Measurements from ENCODE around the gene ZNF598. TPM values are rescaled to one million over a fixed set of nuclear protein-coding genes. Genes with fewer than 3 reads are reported as not detected.

The ZNF598 gene
- total RNA-seq: 26.7 and 36.5 TPM in 2 replicates

GRCh38 chr16:2009791-2010510 is at the start of gene ZNF598:
Gene ZNF598 (minus strand): TSS chr16:2009821.

GRCh38 chr16:2047330-2048115 is 37.9 kb upstream of the ZNF598 start, which contains the start of the genes NTHL1 and TSC2:
Gene NTHL1 (minus strand): TSS chr16:2047834. CDS start chr16:2047823, 11 bp downstream.
Gene TSC2 (plus strand): TSS chr16:2047985. CDS start chr16:2048616, 631 bp downstream.

GRCh38 chr16:2026461-2027023 is 16.9 kb upstream of the ZNF598 start, which contains the start of gene NHERF2:
Gene NHERF2 (plus strand): TSS chr16:2026902. CDS start chr16:2027006, 104 bp downstream.

GRCh38 chr16:2019518-2019920 is 9.9 kb upstream of the ZNF598 start, which contains the start of gene NPW:
Gene NPW (plus strand): TSS chr16:2019785.

GRCh38 chr16:1989209-1990100 is 20.2 kb downstream of the ZNF598 start, which contains the start of gene SYNGR3:
Gene SYNGR3 (plus strand): TSS chr16:1989970. CDS start chr16:1990103, 133 bp downstream.

GRCh38 chr16:1983544-1984346 is 25.9 kb downstream of the ZNF598 start, which contains the start of gene GFER:
Gene GFER (plus strand): TSS chr16:1984193. CDS start chr16:1984219, 26 bp downstream.

GRCh38 chr16:1981398-1981836 is 28.2 kb downstream of the ZNF598 start, which contains the start of gene NOXO1:
Gene NOXO1 (minus strand): TSS chr16:1981469. CDS start chr16:1981179, 290 bp downstream.

GRCh38 chr16:1971796-1972489 is 37.7 kb downstream of the ZNF598 start, which contains the start of gene TBL3:
Gene TBL3 (plus strand): TSS chr16:1972053. CDS start chr16:1972165, 112 bp downstream.

GRCh38 chr16:1966460-1966859 is 43.2 kb downstream of the ZNF598 start, which contains the start of gene RNF151:
Gene RNF151 (plus strand): TSS chr16:1966856. CDS start chr16:1966882, 26 bp downstream.

GRCh38 chr16:1964506-1965395 is 44.9 kb downstream of the ZNF598 start, which contains the start of gene RPS2:
Gene RPS2 (minus strand): TSS chr16:1964826. CDS start chr16:1964625, 201 bp downstream.

GRCh38 chr16:1959269-1960039 is 50.2 kb downstream of the ZNF598 start, which contains the start of gene NDUFB10:
Gene NDUFB10 (plus strand): TSS chr16:1959538. CDS start chr16:1959625, 87 bp downstream.

Small RNA genes lying within 50 kb of the gene (small RNA-seq; reads per million reads assigned to genes)
- gene AC005363.2 (not detected), gene RN7SL219P (not detected), gene SNORA10 (not detected), gene SNORA64 (not detected)

Other genes starting within 250 kb of the ZNF598 start
- gene NME3, start 238.3 kb downstream of the ZNF598 start, total RNA-seq: 26.1 and 27.0 TPM in 2 replicates
- gene EME2, start 237.0 kb downstream of the ZNF598 start, total RNA-seq: 11.6 and 13.5 TPM in 2 replicates
- 59.0 and 75.9 TPM in 2 replicates for gene MRPS34, start 236.7 kb downstream of the ZNF598 start, total RNA-seq
- gene SPSB3, start 227.2 kb downstream of the ZNF598 start, total RNA-seq: 21.0 and 25.3 TPM in 2 replicates
- 61.0 and 66.9 TPM in 2 replicates for gene NUBP2, start 226.9 kb downstream of the ZNF598 start, total RNA-seq
- gene IGFALS, start 216.1 kb downstream of the ZNF598 start, total RNA-seq: not detected in 2 replicates
- 43.0 and 46.1 TPM in 2 replicates for gene HAGH, start 183.0 kb downstream of the ZNF598 start, total RNA-seq
- 57.3 and 63.8 TPM in 2 replicates for gene FAHD1, start 182.6 kb downstream of the ZNF598 start, total RNA-seq
- 0.14 and 0.66 TPM in 2 replicates for gene MEIOB, start 137.7 kb downstream of the ZNF598 start, total RNA-seq
- not detected in 2 replicates for gene HS3ST6, start 91.4 kb downstream of the ZNF598 start, total RNA-seq
- gene MSRB1, start 66.6 kb downstream of the ZNF598 start, total RNA-seq: 14.6 and 16.4 TPM in 2 replicates
- not detected in 2 replicates for gene RPL3L, start 55.1 kb downstream of the ZNF598 start, total RNA-seq
- 97.1 and 113 TPM in 2 replicates for gene NDUFB10, start 50.3 kb downstream of the ZNF598 start, total RNA-seq
- gene RPS2, start 45.0 kb downstream of the ZNF598 start, total RNA-seq: 2,240 and 2,662 TPM in 2 replicates
- not detected in 2 replicates for gene RNF151, start 43.0 kb downstream of the ZNF598 start, total RNA-seq
- gene TBL3, start 37.8 kb downstream of the ZNF598 start, total RNA-seq: 48.4 and 49.1 TPM in 2 replicates
- 0.40 TPM in 1 of 2 replicates, not detected in the other for gene NOXO1, start 28.4 kb downstream of the ZNF598 start, total RNA-seq
- 8.6 and 13.6 TPM in 2 replicates for gene GFER, start 25.6 kb downstream of the ZNF598 start, total RNA-seq
- 1.3 and 1.6 TPM in 2 replicates for gene SYNGR3, start 19.9 kb downstream of the ZNF598 start, total RNA-seq
- gene NPW, start 10.0 kb upstream of the ZNF598 start, total RNA-seq: 0.13 and 0.72 TPM in 2 replicates
- gene NHERF2, start 17.1 kb upstream of the ZNF598 start, total RNA-seq: 52.7 and 94.3 TPM in 2 replicates
- gene NTHL1, start 38.0 kb upstream of the ZNF598 start, total RNA-seq: 18.6 and 27.1 TPM in 2 replicates
- gene TSC2, start 38.2 kb upstream of the ZNF598 start, total RNA-seq: 56.4 and 61.7 TPM in 2 replicates
- gene PKD1, start 126.1 kb upstream of the ZNF598 start, total RNA-seq: 56.4 and 62.8 TPM in 2 replicates
- 0.36 and 0.66 TPM in 2 replicates for gene RAB26, start 138.8 kb upstream of the ZNF598 start, total RNA-seq
- gene TRAF7, start 146.0 kb upstream of the ZNF598 start, total RNA-seq: 94.2 and 94.6 TPM in 2 replicates
- under 0.01 and 0.13 TPM in 2 replicates for gene CASKIN1, start 186.8 kb upstream of the ZNF598 start, total RNA-seq
- 37.1 and 44.0 TPM in 2 replicates for gene MLST8, start 195.6 kb upstream of the ZNF598 start, total RNA-seq
- 1.3 and 1.8 TPM in 2 replicates for gene BRICD5, start 201.0 kb upstream of the ZNF598 start, total RNA-seq
- gene PGP, start 205.0 kb upstream of the ZNF598 start, total RNA-seq: 16.7 and 26.2 TPM in 2 replicates
- gene E4F1, start 213.8 kb upstream of the ZNF598 start, total RNA-seq: 21.0 and 26.1 TPM in 2 replicates
- 0.36 and 0.80 TPM in 2 replicates for gene DNASE1L2, start 226.6 kb upstream of the ZNF598 start, total RNA-seq
- 23.5 and 24.5 TPM in 2 replicates for gene ECI1, start 241.8 kb upstream of the ZNF598 start, total RNA-seq